ENCODE data around the gene SLC4A2.

The SLC4A2 gene

DNA sequence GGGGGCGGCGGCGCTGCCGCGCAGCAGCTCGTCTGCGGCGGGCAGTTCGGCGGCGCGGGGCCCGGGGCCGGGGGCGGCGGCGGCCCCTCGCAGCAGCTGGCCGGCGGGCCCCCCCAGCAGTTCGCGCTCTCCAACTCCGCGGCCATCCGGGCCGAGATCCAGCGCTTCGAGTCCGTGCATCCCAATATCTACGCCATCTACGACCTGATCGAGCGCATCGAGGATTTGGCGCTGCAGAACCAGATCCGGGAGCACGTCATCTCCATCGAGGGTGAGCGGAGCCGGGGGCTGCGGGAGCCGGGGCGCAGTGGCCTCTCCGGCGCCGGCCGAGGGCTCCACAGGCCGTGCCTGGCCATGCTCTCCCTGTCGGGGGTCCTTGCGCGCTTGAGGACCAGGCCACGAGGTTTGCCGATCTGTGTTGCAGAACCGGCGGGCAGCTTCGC is 27.4 kb downstream of the SLC4A2 start:
- TF ChIP-seq, protein P1, sequence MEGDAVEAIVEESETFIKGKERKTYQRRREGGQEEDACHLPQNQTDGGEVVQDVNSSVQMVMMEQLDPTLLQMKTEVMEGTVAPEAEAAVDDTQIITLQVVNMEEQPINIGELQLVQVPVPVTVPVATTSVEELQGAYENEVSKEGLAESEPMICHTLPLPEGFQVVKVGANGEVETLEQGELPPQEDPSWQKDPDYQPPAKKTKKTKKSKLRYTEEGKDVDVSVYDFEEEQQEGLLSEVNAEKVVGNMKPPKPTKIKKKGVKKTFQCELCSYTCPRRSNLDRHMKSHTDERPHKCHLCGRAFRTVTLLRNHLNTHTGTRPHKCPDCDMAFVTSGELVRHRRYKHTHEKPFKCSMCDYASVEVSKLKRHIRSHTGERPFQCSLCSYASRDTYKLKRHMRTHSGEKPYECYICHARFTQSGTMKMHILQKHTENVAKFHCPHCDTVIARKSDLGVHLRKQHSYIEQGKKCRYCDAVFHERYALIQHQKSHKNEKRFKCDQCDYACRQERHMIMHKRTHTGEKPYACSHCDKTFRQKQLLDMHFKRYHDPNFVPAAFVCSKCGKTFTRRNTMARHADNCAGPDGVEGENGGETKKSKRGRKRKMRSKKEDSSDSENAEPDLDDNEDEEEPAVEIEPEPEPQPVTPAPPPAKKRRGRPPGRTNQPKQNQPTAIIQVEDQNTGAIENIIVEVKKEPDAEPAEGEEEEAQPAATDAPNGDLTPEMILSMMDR (IDR thresholded peaks at IDR 0.05; ENCODE audit: low read depth, low read length) = no peak
- no peak for DNase-seq (ENCODE audit: extremely low read depth, low read depth)

DNA sequence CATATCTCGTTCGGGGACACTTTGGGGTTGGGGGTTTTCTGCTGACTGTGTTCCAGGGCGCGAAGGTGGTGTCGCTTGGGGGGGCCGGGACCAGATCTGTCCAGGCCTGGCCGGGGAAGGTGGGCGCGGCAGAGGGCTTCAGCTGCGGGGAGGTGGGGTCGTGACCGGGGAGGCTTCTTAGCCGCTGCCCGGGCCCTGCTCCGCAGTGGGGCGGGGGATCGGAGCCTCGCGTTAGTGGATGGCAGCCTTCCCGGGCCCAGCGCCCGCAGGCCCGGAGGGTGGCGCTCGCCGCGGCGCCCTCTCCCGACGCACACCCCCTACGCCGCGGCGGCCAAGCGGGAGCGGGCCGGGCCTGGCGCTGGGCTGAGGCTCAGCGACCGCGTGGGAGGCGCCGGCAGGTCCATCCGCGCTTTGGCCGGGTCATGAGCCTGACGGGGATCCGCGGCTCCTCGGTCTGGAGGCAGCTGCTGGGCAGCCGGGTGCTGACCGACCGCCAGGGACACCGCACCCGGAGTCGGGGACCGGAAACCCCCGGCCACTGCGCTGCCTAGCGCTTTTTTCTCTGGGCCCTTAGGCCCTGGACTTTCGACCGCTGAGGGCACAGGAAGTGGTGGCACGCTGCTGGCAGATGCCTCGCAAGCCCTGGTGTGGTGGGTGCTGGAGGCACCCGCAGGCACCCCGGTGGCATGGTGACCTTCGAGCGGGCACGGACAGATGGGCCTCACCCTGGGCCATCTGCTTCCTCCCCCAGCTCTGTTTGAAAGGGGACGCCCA is 28.0 kb downstream of the SLC4A2 start:
- DNase-seq (ENCODE audit: extremely low read depth, low read depth) = no peak
- TF ChIP-seq, protein P1 (IDR thresholded peaks at IDR 0.05; ENCODE audit: low read depth, low read length) = peak; percentile 10

DNA sequence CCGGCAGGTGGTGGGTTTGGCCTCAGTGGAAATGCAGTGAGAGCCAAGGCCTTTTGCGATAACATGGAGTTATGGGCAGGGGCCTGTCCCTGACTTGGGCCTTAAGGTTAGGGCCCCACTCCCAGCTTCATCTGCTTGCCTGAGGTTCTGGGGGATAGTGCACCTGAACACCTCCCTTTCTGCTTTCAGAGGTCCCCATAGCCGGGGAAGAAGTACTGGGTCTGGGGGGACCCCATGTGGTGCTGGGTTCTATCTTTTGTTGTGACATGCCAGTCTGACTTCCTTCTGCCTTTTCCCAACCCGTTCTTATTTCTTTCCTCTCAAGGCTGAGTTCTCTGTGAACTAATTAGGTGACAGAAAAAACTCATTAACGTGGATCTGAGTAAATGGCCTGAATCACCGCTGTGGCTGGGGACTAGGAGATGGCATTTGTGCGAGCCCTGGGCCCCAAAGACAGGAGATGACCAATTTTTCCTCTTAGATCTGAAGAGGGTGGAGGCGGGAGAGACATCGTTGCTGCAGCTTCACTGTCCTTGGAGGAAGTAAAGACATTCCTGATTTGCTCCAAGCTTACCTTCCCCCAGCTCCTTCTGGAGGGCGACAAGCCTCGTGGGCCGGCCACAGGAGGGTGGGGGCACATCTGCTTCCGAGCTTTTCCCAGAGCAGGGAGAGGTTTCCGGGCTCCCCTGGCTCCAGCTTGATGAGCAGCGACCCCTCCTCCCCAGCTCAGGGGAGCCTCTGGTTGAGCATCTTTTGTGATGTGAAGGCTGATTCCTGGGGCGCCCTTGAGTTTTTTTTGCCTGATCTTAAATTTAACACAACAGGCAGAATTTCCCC is 28.8 kb downstream of the SLC4A2 start:
- DNase-seq (ENCODE audit: extremely low read depth, low read depth) = no peak
- TF ChIP-seq, protein P1 (IDR thresholded peaks at IDR 0.05; ENCODE audit: low read depth, low read length) = no peak

DNA sequence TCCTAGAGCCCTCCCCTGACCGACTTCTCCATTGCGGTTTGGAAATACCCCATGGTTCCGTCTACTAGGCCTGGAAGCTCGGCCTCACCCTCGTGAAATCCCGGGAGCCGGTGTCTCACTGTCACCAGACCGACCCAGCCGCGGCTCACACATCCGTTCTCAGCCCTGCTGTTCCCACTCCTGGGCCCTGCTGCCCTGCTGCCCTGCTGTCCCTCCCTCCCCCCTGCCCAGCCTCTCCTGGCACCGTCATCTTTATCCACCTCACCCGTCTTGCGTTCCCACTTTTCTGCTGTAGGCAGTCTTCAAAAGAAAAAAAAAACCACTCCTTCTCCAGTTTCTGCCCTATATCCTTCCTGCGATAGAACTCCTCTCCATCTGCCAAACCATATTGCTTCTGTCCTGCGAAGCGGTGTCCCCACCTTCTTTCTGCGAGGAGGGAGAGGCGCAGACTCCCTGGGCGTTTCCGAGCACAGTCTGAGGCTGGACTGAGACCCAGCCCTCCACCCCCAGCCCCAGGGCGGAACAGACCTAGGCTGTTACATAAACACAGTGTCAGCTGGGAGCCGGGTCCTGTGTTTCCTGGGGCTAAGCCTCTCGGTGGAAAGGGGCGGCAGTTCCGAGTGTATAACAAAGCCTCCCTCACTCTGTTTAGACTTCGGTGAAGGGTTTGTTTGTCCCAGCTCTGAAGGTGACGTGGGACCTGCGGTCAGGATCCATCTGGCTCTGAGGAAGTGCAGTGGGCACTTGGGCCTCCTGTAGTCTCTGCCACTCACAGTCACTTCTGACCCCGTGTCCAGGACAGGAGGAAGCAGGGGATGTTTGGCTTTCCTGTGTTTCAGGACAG is 29.7 kb downstream of the SLC4A2 start:
- no peak for DNase-seq (ENCODE audit: extremely low read depth, low read depth)
- TF ChIP-seq, protein P1 (IDR thresholded peaks at IDR 0.05; ENCODE audit: low read depth, low read length) = no peak

DNA sequence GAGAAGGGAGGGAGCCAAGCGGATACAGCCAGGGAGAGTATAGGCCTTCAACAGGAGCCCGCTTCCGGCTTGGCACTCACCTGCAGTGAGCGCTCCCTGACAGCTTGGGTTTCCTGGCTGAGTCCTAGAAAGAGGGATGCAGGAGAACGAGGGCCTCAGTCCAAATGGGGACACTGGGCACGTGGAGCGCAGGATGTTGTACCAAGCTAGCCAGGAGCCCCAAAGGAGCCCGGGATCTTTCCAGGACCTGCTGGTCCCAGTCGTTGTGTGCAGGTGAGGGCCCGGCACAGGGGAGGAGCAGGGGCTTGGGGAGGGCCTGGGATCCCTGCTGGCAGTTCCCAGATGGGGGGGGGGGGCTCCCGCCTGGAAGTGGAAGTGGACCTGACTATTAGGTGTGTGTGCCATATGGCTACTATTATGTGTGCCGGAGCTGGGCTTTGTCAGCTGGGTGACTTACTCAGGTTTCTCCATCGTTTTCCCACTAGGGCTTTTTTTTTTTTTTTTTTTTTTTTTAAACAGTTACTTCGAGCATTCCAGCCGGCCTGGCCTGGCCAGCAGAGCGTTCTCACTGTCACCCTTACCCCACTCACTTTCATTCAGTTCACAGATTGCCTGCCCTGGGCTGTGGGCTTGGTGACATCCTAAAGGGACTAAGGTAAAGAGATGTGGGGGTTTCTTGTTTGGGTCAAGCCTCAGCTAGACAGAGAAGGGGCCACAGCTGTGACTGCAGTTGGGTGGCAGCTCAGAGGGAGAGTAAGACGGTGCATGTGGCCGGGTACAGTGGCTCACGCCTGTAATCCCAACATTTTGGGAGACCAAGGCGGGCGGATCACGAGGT is 30.7 kb downstream of the SLC4A2 start:
- DNase-seq (ENCODE audit: extremely low read depth, low read depth) = no peak
- TF ChIP-seq, protein P1 (IDR thresholded peaks at IDR 0.05; ENCODE audit: low read depth, low read length) = no peak

DNA sequence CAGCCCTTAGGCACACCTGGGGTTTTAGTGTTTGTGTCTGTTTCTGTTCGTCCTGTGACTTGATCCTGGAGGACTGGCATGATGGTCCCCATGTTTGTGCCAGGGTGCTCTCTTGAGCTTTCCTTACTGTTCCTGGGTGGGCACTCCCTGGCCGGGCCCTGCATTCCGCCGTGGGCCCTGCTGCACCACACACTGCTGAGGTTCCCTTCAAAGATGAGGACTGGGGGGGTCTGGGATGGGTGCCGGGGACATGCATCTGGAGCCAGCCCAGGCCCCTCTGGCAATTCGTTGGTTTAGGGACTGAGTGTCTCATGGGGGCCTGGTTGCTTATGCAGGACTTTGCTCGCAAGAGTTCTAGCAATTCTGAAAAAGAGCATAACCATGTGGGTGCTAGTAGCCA is 31.6 kb downstream of the SLC4A2 start:
- TF ChIP-seq, protein P1 (IDR thresholded peaks at IDR 0.05; ENCODE audit: low read depth, low read length) = no peak
- DNase-seq (ENCODE audit: extremely low read depth, low read depth) = no peak
